Left ventricle myocardium inferior (tissue), 1 donor: ENCODE results near the gene LSM11. TPM values are rescaled to one million over a fixed set of nuclear protein-coding genes. Genes with fewer than 3 reads are reported as not detected.

Source experiments
- DNase-seq: peaks from one replicate; pipeline ENCODE4 v3.0.0-alpha.2; 2020
- H3K27ac ChIP-seq: fragments of 200-600 bp; replicated peaks from 2 replicates; pipeline ENCODE4 v1.8.0; 2021
- H3K27me3 ChIP-seq: fragments of 200-600 bp; 2 replicates; pipeline ENCODE4 v1.8.0; 2021; ENCODE audit warnings: low read depth
- H3K36me3 ChIP-seq: fragments of 200-600 bp; 2 replicates; pipeline ENCODE4 v1.8.0; 2021
- H3K4me1 ChIP-seq: fragments of 200-600 bp; 2 replicates; pipeline ENCODE4 v1.8.0; 2021
- H3K4me3 ChIP-seq: fragments of 200-600 bp; 2 replicates; pipeline ENCODE4 v1.8.0; 2021; ENCODE audit warnings: mild to moderate bottlenecking, moderate library complexity
- H3K9me3 ChIP-seq: fragments of 200-600 bp; replicated peaks from 2 replicates; pipeline ENCODE4 v1.8.0; 2021
- CTCF ChIP-seq: fragments of 200-600 bp; IDR thresholded peaks from 2 replicates; pipeline ENCODE4 v1.8.0; 2021; ENCODE audit warnings: antibody characterized with exemption, mild to moderate bottlenecking, borderline replicate concordance
- intact Hi-C: fragments of 100-400 bp; cut with micrococcal nuclease; formaldehyde crosslinking; loops from one replicate; pipeline ENCODE4 v1.11.0; 2022
- total RNA-seq: library from RNA; stranded (reverse); fragmentation: NEBNext Ultra II Directional; extraction: Animal tissue kit (Norgen Biotek cat#: 25700); gene quantifications from one replicate; pipeline ENCODE4 v1.2.1, GENCODE V29; 2021
- donor health status: DM: no; HTN: yes; CAD: no; lungs with severe emphysema.

Gene LSM11
- total RNA-seq, 1 donor from 2014 or later, result 1.3 TPM

- H3K27ac ChIP-seq, result no peak overlapping the region
- no peak for DNase-seq
- no peaks in the 10 kb centered on the region for H3K27me3 ChIP-seq
- peaks cover 8% of the 10 kb centered on the region for H3K9me3 ChIP-seq
- no peaks in the 10 kb centered on the region for H3K36me3 ChIP-seq
- H3K4me1 ChIP-seq, result no peaks in the 10 kb centered on the region
- H3K4me3 ChIP-seq, result no peak overlapping the region
- TF ChIP-seq CTCF, result no peak
- intact Hi-C loops, result no loop called here
Measured at GRCh38 chr5:157766902-157767301, 23.4 kb downstream of the LSM11 start.

DNA sequence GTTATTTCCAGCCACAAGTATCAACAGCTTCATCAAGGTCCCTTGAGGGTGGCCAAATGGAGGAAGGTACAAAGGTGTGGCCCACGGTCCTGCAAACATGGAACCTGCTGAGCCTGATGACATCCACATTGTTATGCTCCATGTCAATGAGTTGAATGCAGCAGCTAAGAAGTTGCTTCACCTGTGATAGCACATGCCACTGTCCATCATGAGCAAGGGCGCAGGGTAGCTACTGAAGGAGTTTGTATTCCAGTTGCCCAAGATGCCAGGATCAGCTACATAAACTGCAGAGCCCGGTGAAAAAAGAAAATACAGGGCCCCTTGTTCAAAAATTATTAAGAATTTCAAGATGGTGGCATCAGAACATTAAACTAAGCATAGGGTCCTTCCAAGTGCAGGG is 24.2 kb downstream of the LSM11 start:
- Histone ChIP-seq H3K4me1 (no peaks in the 10 kb centered on the region), H3K27ac (peak overlapping the region; percentile 18), H3K9me3 (peaks cover 8% of the 10 kb centered on the region), H3K36me3 (no peaks in the 10 kb centered on the region), H3K27me3 (no peaks in the 10 kb centered on the region), H3K4me3 (no peak overlapping the region)
- TF ChIP-seq CTCF, result no peak
- DNase-seq, result no peak
- intact Hi-C loops, result no loop called here

- H3K9me3 ChIP-seq, result peaks cover 8% of the 10 kb centered on the region
- DNase-seq, result no peak
- intact Hi-C loops, result no loop called here
- H3K4me1 ChIP-seq, result no peaks in the 10 kb centered on the region
- no peak overlapping the region for H3K4me3 ChIP-seq
- no peaks in the 10 kb centered on the region for H3K27me3 ChIP-seq
- no peaks in the 10 kb centered on the region for H3K36me3 ChIP-seq
- no peak for TF ChIP-seq CTCF
- no peak overlapping the region for H3K27ac ChIP-seq
Measured at GRCh38 chr5:157770665-157771064, 27.2 kb downstream of the LSM11 start.

- Histone ChIP-seq H3K27ac (no peak overlapping the region), H3K36me3 (no peaks in the 10 kb centered on the region), H3K4me3 (no peak overlapping the region), H3K9me3 (peaks cover 8% of the 10 kb centered on the region), H3K4me1 (no peaks in the 10 kb centered on the region), H3K27me3 (no peaks in the 10 kb centered on the region)
- DNase-seq, result no peak
- intact Hi-C loops, result no loop called here
- TF ChIP-seq CTCF, result no peak
Measured at GRCh38 chr5:157772127-157772526, 28.6 kb downstream of the LSM11 start.

- Histone ChIP-seq H3K27ac (no peak overlapping the region), H3K9me3 (no peaks in the 10 kb centered on the region), H3K36me3 (no peaks in the 10 kb centered on the region), H3K4me3 (no peak overlapping the region), H3K27me3 (no peaks in the 10 kb centered on the region), H3K4me1 (no peaks in the 10 kb centered on the region)
- no peak for TF ChIP-seq CTCF
- DNase-seq, result no peak
- intact Hi-C loops, result no loop called here
Measured at GRCh38 chr5:157778121-157778805, 34.8 kb downstream of the LSM11 start.
